ENCODE results near the gene LGR4. TPM values are rescaled to one million over a fixed set of nuclear protein-coding genes. Genes with fewer than 3 reads are reported as not detected.

The LGR4 gene
- total and polyA plus RNA-seq, 2 donors from 2014 or later: 22.7 to 109 TPM

DNA sequence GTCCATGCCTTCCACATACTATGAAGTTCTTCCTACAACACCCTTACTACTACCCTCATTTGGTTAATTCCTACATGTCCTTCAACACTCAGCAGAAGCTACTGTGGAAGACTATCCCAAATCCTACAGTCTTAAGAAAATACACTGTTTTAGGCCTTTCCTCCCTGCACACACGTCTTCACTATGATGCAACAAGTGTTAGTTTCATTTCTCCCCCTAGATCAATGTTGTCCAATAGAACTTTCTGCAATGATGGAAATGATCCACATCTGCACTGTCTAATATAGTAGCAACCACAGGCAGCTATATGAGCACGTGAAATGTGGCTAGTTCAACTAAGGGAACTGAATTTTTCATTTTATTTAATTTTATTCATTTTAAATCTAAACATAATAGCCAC, 62.8 kb downstream of the LGR4 start:
- TF ChIP-seq CTCF (IDR thresholded peaks at IDR 0.05; ENCODE audit: borderline replicate concordance, extremely low read depth, insufficient read depth): no peak
- FAIRE-seq (no peak), DNase-seq (no peak)
- Histone ChIP-seq H3K36me3 (ENCODE audit: control insufficient read depth in 2 of 3, insufficient read depth in 3 of 3, low read length in 3 of 3) (no peaks in the 10 kb centered on the region), H3K9ac (ENCODE audit: low read length in 3 of 3) (no peak overlapping the region), H3K9me3 (ENCODE audit: control insufficient read depth in 2 of 3, insufficient read depth in 1 of 3, low read length in 3 of 3) (no peaks in the 10 kb centered on the region), H3K27me3 (ENCODE audit: control insufficient read depth, insufficient read depth, low read length) (no peaks in the 10 kb centered on the region), H3K4me1 (ENCODE audit: control insufficient read depth in 2 of 3, insufficient read depth in 2 of 3, low read depth in 1 of 3, low read length in 3 of 3) (peaks cover 0 to 3% (median 3%) of the 10 kb centered on the region in 3 donors), H3K27ac (ENCODE audit: low read depth in 2 of 2, low read length in 2 of 2) (no peak overlapping the region), H3K4me3 (ENCODE audit: low read length in 3 of 3) (no peak overlapping the region)
- intact Hi-C loops (cut with DNase I): no loop called here

GRCh38 chr11:27409049-27409448, 63.5 kb downstream of the LGR4 start:
- no peak for TF ChIP-seq CTCF (IDR thresholded peaks at IDR 0.05; ENCODE audit: borderline replicate concordance, extremely low read depth, insufficient read depth)
- Histone ChIP-seq H3K27me3 (ENCODE audit: control insufficient read depth, insufficient read depth, low read length) (no peaks in the 10 kb centered on the region), H3K9ac (ENCODE audit: low read length in 3 of 3) (no peak overlapping the region), H3K4me1 (ENCODE audit: control insufficient read depth in 2 of 3, insufficient read depth in 2 of 3, low read depth in 1 of 3, low read length in 3 of 3) (peaks cover 0 to 3% (median 3%) of the 10 kb centered on the region in 3 donors), H3K4me3 (ENCODE audit: low read length in 3 of 3) (no peak overlapping the region), H3K36me3 (ENCODE audit: control insufficient read depth in 2 of 3, insufficient read depth in 3 of 3, low read length in 3 of 3) (no peaks in the 10 kb centered on the region), H3K9me3 (ENCODE audit: control insufficient read depth in 2 of 3, insufficient read depth in 1 of 3, low read length in 3 of 3) (no peaks in the 10 kb centered on the region), H3K27ac (ENCODE audit: low read depth in 2 of 2, low read length in 2 of 2) (no peak overlapping the region)
- DNase-seq (no peak), FAIRE-seq (no peak)
- intact Hi-C loops (cut with DNase I): no loop called here

DNA sequence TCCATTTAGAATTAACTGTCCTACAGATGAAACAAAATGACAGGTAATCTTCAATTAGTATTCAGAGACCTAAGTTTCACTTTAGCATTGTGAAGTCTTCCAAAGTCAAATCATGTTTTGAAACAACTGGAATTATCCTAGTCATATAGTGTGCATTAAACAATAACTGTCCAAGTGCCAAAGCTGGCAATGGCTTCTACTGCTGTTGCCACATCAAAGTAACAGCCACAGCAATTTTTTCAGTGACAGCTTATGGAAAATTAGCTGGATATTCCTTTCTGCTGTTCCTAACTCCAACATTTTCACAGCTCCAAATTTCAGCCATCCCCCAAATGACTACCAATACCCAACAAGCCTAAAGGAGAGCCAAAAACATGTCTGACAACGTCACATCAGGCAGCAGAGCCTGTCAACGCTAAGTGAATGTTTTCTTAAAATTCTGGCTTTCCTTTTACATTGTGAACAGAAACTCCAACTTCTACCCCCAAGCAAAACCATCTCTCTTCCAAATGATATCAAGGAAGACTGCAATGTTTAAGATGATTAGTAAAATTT, 64.3 kb downstream of the LGR4 start:
- Histone ChIP-seq H3K36me3 (ENCODE audit: control insufficient read depth in 2 of 3, insufficient read depth in 3 of 3, low read length in 3 of 3) (no peaks in the 10 kb centered on the region), H3K27ac (ENCODE audit: low read depth in 2 of 2, low read length in 2 of 2) (no peak overlapping the region), H3K4me3 (ENCODE audit: low read length in 3 of 3) (no peak overlapping the region), H3K9ac (ENCODE audit: low read length in 3 of 3) (no peak overlapping the region), H3K27me3 (ENCODE audit: control insufficient read depth, insufficient read depth, low read length) (no peaks in the 10 kb centered on the region), H3K4me1 (ENCODE audit: control insufficient read depth in 2 of 3, insufficient read depth in 2 of 3, low read depth in 1 of 3, low read length in 3 of 3) (peaks cover 0 to 3% (median 0%) of the 10 kb centered on the region in 3 donors), H3K9me3 (ENCODE audit: control insufficient read depth in 2 of 3, insufficient read depth in 1 of 3, low read length in 3 of 3) (no peaks in the 10 kb centered on the region)
- no peak for TF ChIP-seq CTCF (IDR thresholded peaks at IDR 0.05; ENCODE audit: borderline replicate concordance, extremely low read depth, insufficient read depth)
- DNase-seq (no peak), FAIRE-seq (peak; percentile 15)
- intact Hi-C loops (cut with DNase I): no loop called here

Data from kidney (tissue), 14 donors.